H1 (cell line): ENCODE measurements around the gene KRTAP2-3. TPM values are rescaled to one million over a fixed set of nuclear protein-coding genes. Genes with fewer than 3 reads are reported as not detected.

Source experiments
- CTCF ChIA-PET: fragments of 300-600 bp; sonication (Branson Sonifier 250); formaldehyde crosslinking; loops from one replicate; lab custom pipeline; 2021; ENCODE audit not compliant: partially characterized antibody; lab: Charles Lee
- POLR2A ChIA-PET: fragments of 300-600 bp; sonication (Branson Sonifier 250); formaldehyde crosslinking; loops from one replicate; lab custom pipeline; 2021; ENCODE audit warnings: inconsistent platforms; ENCODE audit not compliant: partially characterized antibody; lab: Charles Lee
- DNase-seq, 2 experiments: peaks; one replicate each; pipeline versions ENCODE4 v3.0.0 to v3.0.0-alpha.2; 2010 to 2022; ENCODE audit warnings: low spot score in 2 of 2, low read depth in 1 of 2, mixed read lengths in 1 of 2
- FAIRE-seq: peaks from 2 replicates; lab custom pipeline; 2011; peaks lifted over from hg19 to GRCh38; lab: Jason Lieb, UNC
- H2AFZ ChIP-seq: 2 replicates; pipeline ENCODE4 v1.8.1; 2012; ENCODE audit warnings: low read length, inconsistent platforms
- H2AK5ac ChIP-seq: 2 replicates; pipeline ENCODE4 v1.6.1; 2013; ENCODE audit warnings: low read depth, low read length
- H2BK120ac ChIP-seq: replicated peaks from 2 replicates; pipeline ENCODE3; 2013; ENCODE audit warnings: low read depth, low read length, inconsistent platforms
- H2BK12ac ChIP-seq: 2 replicates; pipeline ENCODE4 v1.6.1; 2013; ENCODE audit warnings: low read depth, low read length
- H2BK15ac ChIP-seq: 2 replicates; pipeline ENCODE4 v1.6.1; 2013; ENCODE audit warnings: low read length
- H2BK20ac ChIP-seq: 2 replicates; pipeline ENCODE4 v1.6.1; 2013; ENCODE audit warnings: low read length
- H2BK5ac ChIP-seq: 2 replicates; pipeline ENCODE4 v1.6.1; 2013; ENCODE audit warnings: low read depth, low read length
- H3K14ac ChIP-seq: 2 replicates; pipeline ENCODE4 v1.6.1; 2013; ENCODE audit warnings: inconsistent platforms; ENCODE audit not compliant: insufficient read length
- H3K18ac ChIP-seq: 2 replicates; pipeline ENCODE4 v1.6.1; 2013; ENCODE audit warnings: low read length; ENCODE audit errors: extremely low read depth
- H3K23ac ChIP-seq: 2 replicates; pipeline ENCODE4 v1.6.1; 2013; ENCODE audit warnings: inconsistent platforms; ENCODE audit not compliant: insufficient read length
- H3K23me2 ChIP-seq: 2 replicates; pipeline ENCODE4 v1.6.1; 2013; ENCODE audit warnings: low read depth, low read length
- H3K27ac ChIP-seq: 2 replicates; pipeline ENCODE4 v1.6.1; 2011; ENCODE audit warnings: low read depth, low read length, inconsistent platforms
- H3K27me3 ChIP-seq, 4 experiments: replicated peaks in 1 of 4; 1 replicate in 1 of 4; 2 replicates in 3 of 4; pipeline versions ENCODE4 v1.6.1 to v1.8.1; 2011 to 2013; ENCODE audit warnings: low read length in 3 of 4, mild to moderate bottlenecking in 3 of 4, inconsistent platforms in 2 of 4, mixed read lengths in 2 of 4, moderate library complexity in 1 of 4; ENCODE audit not compliant: control insufficient read depth in 3 of 4, insufficient read depth in 3 of 4; ENCODE audit errors: extremely low read depth in 1 of 4
- H3K36me3 ChIP-seq, 4 experiments: 2 replicates each; pipeline versions ENCODE4 v1.6.1 to v1.8.1; 2011 to 2013; ENCODE audit warnings: mild to moderate bottlenecking in 4 of 4, low read length in 3 of 4, moderate library complexity in 2 of 4, control low read depth in 1 of 4, inconsistent platforms in 1 of 4; ENCODE audit not compliant: insufficient read depth in 4 of 4, control insufficient read depth in 2 of 4
- H3K4ac ChIP-seq: replicated peaks from 2 replicates; pipeline ENCODE3; 2013; ENCODE audit warnings: low read length, low read depth, mixed read lengths, inconsistent platforms; ENCODE audit not compliant: insufficient read length
- H3K4me1 ChIP-seq, 4 experiments: replicated peaks in 1 of 4; 1 replicate in 1 of 4; 2 replicates in 3 of 4; pipeline versions ENCODE4 v1.6.1 to v1.8.1; 2011 to 2013; ENCODE audit warnings: low read length in 3 of 4, inconsistent platforms in 2 of 4, mixed read lengths in 1 of 4; ENCODE audit not compliant: insufficient read depth in 4 of 4, control insufficient read depth in 3 of 4
- H3K4me2 ChIP-seq, 2 experiments: 2 replicates each; pipeline versions ENCODE4 v1.6.1 to v1.8.1; 2011 to 2013; ENCODE audit warnings: low read depth in 2 of 2, low read length in 2 of 2, control low read depth in 1 of 2, inconsistent platforms in 1 of 2, mild to moderate bottlenecking in 1 of 2; ENCODE audit not compliant: insufficient read depth in 1 of 2
- H3K4me3 ChIP-seq, 4 experiments: fragments of 200-600, 300-600 bp in 1 of 4; sonication (generic), shearing (Covaris generic), sonication (Bioruptor Twin) in 1 of 4; 2 replicates each; pipeline versions ENCODE4 v1.5.1 to v1.8.1; 2011 to 2016; ENCODE audit warnings: low read length in 4 of 4, low read depth in 3 of 4, control low read depth in 2 of 4, inconsistent platforms in 2 of 4, mild to moderate bottlenecking in 2 of 4, mixed read lengths in 1 of 4, moderate library complexity in 1 of 4; ENCODE audit not compliant: insufficient read depth in 2 of 4; ENCODE audit errors: extremely low read depth in 1 of 4
- H3K56ac ChIP-seq: replicated peaks from 2 replicates; pipeline ENCODE3; 2013; ENCODE audit warnings: low read depth, mild to moderate bottlenecking, mixed read lengths, low read length, inconsistent platforms; ENCODE audit not compliant: insufficient read length
- H3K79me1 ChIP-seq: 2 replicates; pipeline ENCODE4 v1.6.1; 2013; ENCODE audit warnings: low read depth, low read length, control low read depth
- H3K79me2 ChIP-seq, 2 experiments: 2 replicates each; pipeline versions ENCODE4 v1.6.1 to v1.8.1; 2012 to 2013; ENCODE audit warnings: low read length in 2 of 2, mild to moderate bottlenecking in 2 of 2, inconsistent platforms in 1 of 2; ENCODE audit not compliant: insufficient read depth in 2 of 2, control insufficient read depth in 1 of 2
- H3K9ac ChIP-seq, 4 experiments: replicated peaks in 1 of 4; 1 replicate in 1 of 4; 2 replicates in 3 of 4; pipeline versions ENCODE4 v1.6.1 to v1.8.1; 2011 to 2013; ENCODE audit warnings: low read depth in 3 of 4, low read length in 3 of 4, control low read depth in 2 of 4, mild to moderate bottlenecking in 2 of 4, moderate library complexity in 2 of 4, inconsistent platforms in 1 of 4; ENCODE audit errors: extremely low read depth in 1 of 4
- H3K9me3 ChIP-seq, 2 experiments: 2 replicates each; pipeline versions ENCODE4 v1.6.1 to v1.8.1; 2012 to 2013; ENCODE audit warnings: mild to moderate bottlenecking in 2 of 2, moderate library complexity in 2 of 2, control low read depth in 1 of 2, inconsistent platforms in 1 of 2, low read depth in 1 of 2, low read length in 1 of 2, mixed read lengths in 1 of 2; ENCODE audit not compliant: insufficient read depth in 2 of 2
- H4K20me1 ChIP-seq, 2 experiments: replicated peaks in 1 of 2; 2 replicates each; pipeline versions ENCODE3 to v1.8.1; 2011 to 2013; ENCODE audit warnings: inconsistent platforms in 2 of 2, low read length in 2 of 2, mild to moderate bottlenecking in 1 of 2; ENCODE audit not compliant: insufficient read depth in 2 of 2, control insufficient read depth in 1 of 2
- H4K5ac ChIP-seq: 2 replicates; pipeline ENCODE4 v1.6.1; 2013; ENCODE audit warnings: low read length, low read depth, mixed read lengths, inconsistent platforms; ENCODE audit not compliant: insufficient read length
- H4K8ac ChIP-seq: 2 replicates; pipeline ENCODE4 v1.8.0; 2013; ENCODE audit warnings: mild to moderate bottlenecking, moderate library complexity, low read length, inconsistent platforms; ENCODE audit not compliant: insufficient read depth; ENCODE audit errors: extremely low read depth
- H4K91ac ChIP-seq: replicated peaks from 2 replicates; pipeline ENCODE3; 2013; ENCODE audit warnings: low read length, mixed read lengths, inconsistent platforms; ENCODE audit not compliant: insufficient read length
- CBX5 ChIP-seq: fragments of 300-800, 300-1000 bp; sonication (generic); IDR thresholded peaks from 2 replicates; pipeline ENCODE4 v1.7.1; 2016; ENCODE audit warnings: antibody characterized with exemption, low read length, low read depth
- CEBPB ChIP-seq: IDR thresholded peaks from 2 replicates; pipeline ENCODE4 v1.6.1; 2012; ENCODE audit warnings: low read depth, low read length
- CREB1 ChIP-seq: IDR thresholded peaks from 2 replicates; pipeline ENCODE4 v1.6.1; 2012; ENCODE audit warnings: inconsistent platforms
- HDAC2 ChIP-seq, 2 experiments: fragments of 300-600 bp in 1 of 2; sonication (generic) in 1 of 2; IDR thresholded peaks; 2 replicates each; pipeline ENCODE4 v1.6.1; 2011 to 2012; ENCODE audit warnings: low read depth in 2 of 2, low read length in 2 of 2, mild to moderate bottlenecking in 2 of 2, moderate library complexity in 2 of 2, borderline replicate concordance in 1 of 2, inconsistent platforms in 1 of 2
- KDM1A ChIP-seq: fragments of 200-600, 300-600 bp; sonication (generic); IDR thresholded peaks from 2 replicates; pipeline ENCODE4 v1.7.1; 2016; ENCODE audit warnings: mild to moderate bottlenecking, low read length, borderline replicate concordance
- KDM5A ChIP-seq: fragments of 200-600 bp; IDR thresholded peaks from 2 replicates; pipeline ENCODE4 v1.7.1; 2012; ENCODE audit warnings: mild to moderate bottlenecking, low read length, inconsistent platforms, mixed read lengths
- POLR2A ChIP-seq, 2 experiments: IDR thresholded peaks; 1 replicate in 1 of 2; 2 replicates in 1 of 2; pipeline ENCODE4 v1.6.1; 2011; ENCODE audit warnings: low read depth in 2 of 2, low read length in 2 of 2, mild to moderate bottlenecking in 2 of 2; ENCODE audit errors: control extremely low read depth in 1 of 2
- POLR2AphosphoS5 ChIP-seq: IDR thresholded peaks from 2 replicates; pipeline ENCODE4 v1.6.1; 2011; ENCODE audit warnings: low read depth, low read length
- POU5F1 ChIP-seq: IDR thresholded peaks from 2 replicates; pipeline ENCODE4 v1.6.1; 2011; ENCODE audit warnings: low read depth, mild to moderate bottlenecking, low read length, moderate library complexity
- RAD21 ChIP-seq, 2 experiments: IDR thresholded peaks in 1 of 2; conservative IDR thresholded peaks in 1 of 2; 2 replicates each; pipeline ENCODE4 v1.6.1; 2011; ENCODE audit warnings: low read depth in 2 of 2, low read length in 2 of 2, improper control_type of control experiment in 1 of 2, inconsistent platforms in 1 of 2, mild to moderate bottlenecking in 1 of 2, moderate library complexity in 1 of 2
- RXRA ChIP-seq: IDR thresholded peaks from 2 replicates; pipeline ENCODE4 v1.6.1; 2011; ENCODE audit warnings: low read depth, mild to moderate bottlenecking, low read length, moderate library complexity; ENCODE audit not compliant: insufficient read depth
- SP4 ChIP-seq: IDR thresholded peaks from 2 replicates; pipeline ENCODE4 v1.6.1; 2012; ENCODE audit warnings: low read length, inconsistent platforms
- TBP ChIP-seq: IDR thresholded peaks from 2 replicates; pipeline ENCODE4 v1.6.1; 2011; ENCODE audit warnings: low read depth, low read length, improper control_type of control experiment
- TEAD4 ChIP-seq: IDR thresholded peaks from 2 replicates; pipeline ENCODE4 v1.6.1; 2012; ENCODE audit warnings: low read depth, low read length, inconsistent platforms, mixed read lengths
- USF2 ChIP-seq: IDR thresholded peaks from 2 replicates; pipeline ENCODE4 v1.6.1; 2011; ENCODE audit warnings: low read length, improper control_type of control experiment
- WGBS, 2 experiments: shearing (Covaris generic) in 1 of 2; methylation state at CpG; one replicate each; pipeline versions ENCODE4 v1.1.6 to v1.1.7; 2013 to 2015; ENCODE audit warnings: low lambda C conversion rate in 2 of 2, mixed read lengths in 2 of 2, inconsistent platforms in 1 of 2, low coverage in 1 of 2, missing lambda C conversion rate in 1 of 2; ENCODE audit not compliant: insufficient replicate concordance in 2 of 2, insufficient coverage in 1 of 2, insufficient read length in 1 of 2; ENCODE audit errors: extremely low coverage in 1 of 2, missing lambda C conversion rate in 1 of 2; 5-methylcytosine and 5-hydroxymethylcytosine counted together
- polyA plus RNA-seq, 7 experiments: library from polyadenylated mRNA; depleted of rRNA in 3 of 7; stranded (reverse) in 5 of 7; unstranded in 2 of 7; fragments of >200 nt in 5 of 7; fragments of 200-250 nt in 2 of 7; gene quantifications; 1 replicate in 5 of 7; 2 replicates in 1 of 7; 4 replicates in 1 of 7; pipeline versions ENCODE4 v1.2.1 to v1.2.3, GENCODE V29; 2011 to 2013; ENCODE audit warnings: missing spikeins in 2 of 7, mixed read lengths in 2 of 7
- total RNA-seq: library from RNA; stranded (reverse); fragmentation: NEBNext Ultra II Directional; extraction: Animal tissue kit (Norgen Biotek cat#: 25700); gene quantifications from 2 replicates; pipeline ENCODE4 v1.2.1, GENCODE V29; 2021

Gene KRTAP2-3
- total and polyA plus RNA-seq, 2 of the 8 experiments (the other 6 are each of a cell fraction or from before 2014, with no cell fraction given) = not detected

DNA sequence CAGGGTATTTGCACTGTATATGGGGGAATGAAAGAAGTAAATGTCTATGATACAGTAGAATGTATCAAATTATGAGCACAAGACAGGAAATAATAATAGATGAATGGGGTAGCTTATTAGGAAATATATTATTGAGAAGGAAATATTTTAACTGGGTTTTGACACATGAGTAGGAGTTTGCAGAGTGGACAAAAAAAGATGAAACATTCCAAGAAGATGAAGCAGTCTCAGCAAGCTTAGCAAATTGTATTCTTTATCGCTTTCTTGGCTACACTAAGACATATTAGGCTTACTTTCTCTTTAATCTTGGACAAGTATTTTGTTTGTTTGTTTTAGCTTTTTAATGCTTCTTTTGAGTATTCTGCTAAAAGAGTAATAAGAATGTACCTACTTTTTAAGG lies 44.0 kb upstream of the KRTAP2-3 start:
- FAIRE-seq = no peak
- no peak overlapping the region for H3K23ac ChIP-seq
- no peak overlapping the region for H3K27ac ChIP-seq
- H2AFZ ChIP-seq = no peak overlapping the region
- no peaks in the 10 kb centered on the region for H3K27me3 ChIP-seq
- H4K8ac ChIP-seq = no peak overlapping the region
- H2BK5ac ChIP-seq = no peak overlapping the region
- no peak overlapping the region for H2BK12ac ChIP-seq
- no peaks in the 10 kb centered on the region for H3K9me3 ChIP-seq
- no peak overlapping the region for H3K18ac ChIP-seq
- no peak overlapping the region for H3K4me2 ChIP-seq
- no peak overlapping the region for H2BK20ac ChIP-seq
- 94% methylated on average over 1 of the region's 1 CpG; no CpG with 5 or more reads in 1 of the 2 experiments for WGBS, 2 experiments
- H3K56ac ChIP-seq = no peak overlapping the region
- ChIA-PET CTCF (no interaction called here), POLR2A (no interaction called here)
- H4K91ac ChIP-seq = no peak overlapping the region
- no peak overlapping the region for H3K14ac ChIP-seq
- no peak overlapping the region for H3K4ac ChIP-seq
- no peak overlapping the region for H3K9ac ChIP-seq
- peaks cover 2 to 10% (median 6%) of the 10 kb centered on the region in 4 experiments; a peak in 5 of 7 replicates for H3K4me1 ChIP-seq
- H3K4me3 ChIP-seq = no peak overlapping the region
- no peaks in the 10 kb centered on the region for H4K20me1 ChIP-seq
- H3K36me3 ChIP-seq = no peaks in the 10 kb centered on the region
- H2BK15ac ChIP-seq = no peak overlapping the region
- H3K79me1 ChIP-seq = no peaks in the 10 kb centered on the region
- no peak for DNase-seq
- H3K23me2 ChIP-seq = no peaks in the 10 kb centered on the region
- H4K5ac ChIP-seq = no peak overlapping the region
- no peak overlapping the region for H2BK120ac ChIP-seq
- H2AK5ac ChIP-seq = no peak overlapping the region
- H3K79me2 ChIP-seq = no peaks in the 10 kb centered on the region
- no peak for TF ChIP-seq CREB1
- no peak for TF ChIP-seq SP4
- no peak for TF ChIP-seq CEBPB
- no peak for TF ChIP-seq POU5F1
- no peak for TF ChIP-seq RXRA
- TF ChIP-seq HDAC2 (IDR thresholded peaks at IDR 0.05; ENCODE audit: borderline replicate concordance in 1 of 2, low read depth in 2 of 2, low read length in 2 of 2) = no peak
- TF ChIP-seq USF2 = no peak
- no peak for TF ChIP-seq KDM1A
- no peak for TF ChIP-seq TBP
- no peak for TF ChIP-seq POLR2A (IDR thresholded peaks at IDR 0.05; ENCODE audit: control extremely low read depth in 1 of 2, low read depth in 2 of 2, low read length in 2 of 2)
- TF ChIP-seq KDM5A = no peak
- TF ChIP-seq POLR2AphosphoS5 = no peak
- no peak for TF ChIP-seq TEAD4
- no peak for TF ChIP-seq RAD21 (IDR thresholded peaks at IDR 0.05 in 1 of 2, conservative IDR thresholded peaks at IDR 0.05 in 1 of 2; ENCODE audit: low read depth in 2 of 2, low read length in 2 of 2)
- no peak for TF ChIP-seq CBX5
